HG03439 (cell line): ENCODE measurements around the gene CDK6.

Source experiments
- ATAC-seq: cut with Tn5 transposase; IDR thresholded peaks from one replicate; pipeline ENCODE4 v1.9.1; 2021; ENCODE audit warnings: mild to moderate bottlenecking, moderate library complexity; ENCODE audit not compliant: unreplicated experiment

CDK6 gene

GRCh38 chr7:92848441-92848840, 12.1 kb upstream of the CDK6 start:
- ATAC-seq = no peak

- no peak for ATAC-seq
Observed at GRCh38 chr7:92847305-92847704, 10.9 kb upstream of the CDK6 start.

GRCh38 chr7:92845736-92846135, 9.4 kb upstream of the CDK6 start:
- no peak for ATAC-seq

- no peak for ATAC-seq
Observed at GRCh38 chr7:92843781-92844180, 7.4 kb upstream of the CDK6 start.

- no peak for ATAC-seq
Observed at GRCh38 chr7:92843034-92843760, 6.8 kb upstream of the CDK6 start.

GRCh38 chr7:92841192-92841591, 4.8 kb upstream of the CDK6 start:
- no peak for ATAC-seq

- ATAC-seq = no peak
Observed at GRCh38 chr7:92840316-92840715, 3.9 kb upstream of the CDK6 start.

- ATAC-seq = no peak
Observed at GRCh38 chr7:92839901-92840300, 3.5 kb upstream of the CDK6 start.

- no peak for ATAC-seq
Observed at GRCh38 chr7:92838934-92839333, 2.6 kb upstream of the CDK6 start.

- no peak for ATAC-seq
Observed at GRCh38 chr7:92837000-92837749, 802 bp upstream of the CDK6 start.

- no peak for ATAC-seq
Observed at GRCh38 chr7:92835851-92836488, 403 bp downstream of the CDK6 start.

- ATAC-seq = no peak
Observed at GRCh38 chr7:92835261-92835850, 1.0 kb downstream of the CDK6 start.

GRCh38 chr7:92834507-92835260, 1.7 kb downstream of the CDK6 start:
- no peak for ATAC-seq

GRCh38 chr7:92833766-92834506, 2.4 kb downstream of the CDK6 start:
- ATAC-seq = peak; percentile 46

GRCh38 chr7:92833024-92833765, 3.2 kb downstream of the CDK6 start:
- peak; percentile 60 for ATAC-seq

GRCh38 chr7:92832534-92833023, 3.8 kb downstream of the CDK6 start:
- peak; percentile 1 for ATAC-seq

- no peak for ATAC-seq
Observed at GRCh38 chr7:92831716-92832533, 4.4 kb downstream of the CDK6 start.

- ATAC-seq = no peak
Observed at GRCh38 chr7:92830532-92831110, 5.8 kb downstream of the CDK6 start.
